ENCODE results near the gene ZNF778. TPM values are rescaled to one million over a fixed set of nuclear protein-coding genes. Genes with fewer than 3 reads are reported as not detected.

The ZNF778 gene
- total RNA-seq, 1 experiment from 2014 or later: 16.4 TPM

DNA sequence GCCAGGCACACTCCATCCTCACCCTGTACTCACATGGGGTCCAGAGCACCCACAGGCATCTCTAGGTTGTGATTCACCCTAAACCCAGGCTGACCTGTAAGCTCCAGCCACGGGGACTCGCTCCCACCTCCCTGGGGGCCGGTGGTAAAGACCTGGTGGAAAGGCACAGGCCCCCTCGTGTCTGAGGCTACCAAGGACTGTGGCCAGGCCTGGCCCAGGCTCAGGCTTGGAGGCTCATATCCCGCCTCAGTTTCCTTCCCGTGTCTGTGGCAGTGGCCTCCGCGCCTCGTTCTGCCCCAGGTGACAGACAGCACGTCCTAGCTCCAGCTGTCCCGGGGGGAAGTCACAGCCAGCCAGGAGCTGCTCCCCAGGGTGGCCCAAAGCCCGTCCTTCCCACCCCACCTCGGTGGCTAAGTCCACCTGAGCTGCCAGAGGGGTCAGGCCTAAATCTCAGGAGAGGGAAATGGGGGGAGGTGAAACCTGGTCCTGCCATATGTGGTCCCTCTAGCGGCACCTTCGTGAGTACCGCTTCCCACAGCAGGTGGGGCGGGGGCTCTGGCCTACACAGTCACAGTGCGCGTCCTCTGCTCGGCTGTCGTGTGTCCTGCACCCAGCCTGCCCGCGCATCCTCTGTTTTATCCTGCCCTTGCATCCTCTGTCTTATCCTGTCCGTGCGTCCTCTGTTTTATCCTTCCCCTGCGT lies 33.4 kb upstream of the ZNF778 start:
- no peak overlapping the region for H4K8ac ChIP-seq (replicated peaks; ENCODE audit: insufficient read length, low read depth, low read length)
- no peak for DNase-seq
- no peak overlapping the region for H4K91ac ChIP-seq (ENCODE audit: insufficient read length, low read depth, low read length)
- H2AFZ ChIP-seq (ENCODE audit: low read length): no peak overlapping the region
- no peak overlapping the region for H3K18ac ChIP-seq (ENCODE audit: insufficient read length, low read depth, low read length)
- H3K4me1 ChIP-seq (ENCODE audit: insufficient read depth, low read length): no peaks in the 10 kb centered on the region
- H3K27ac ChIP-seq (ENCODE audit: insufficient read length, low read depth, low read length): no peak overlapping the region
- no peak overlapping the region for H2BK15ac ChIP-seq (ENCODE audit: low read depth, low read length)
- H2BK12ac ChIP-seq (ENCODE audit: insufficient read length, low read depth, low read length): no peak overlapping the region
- Mint-ChIP-seq H3K4me3 (no peak overlapping the region), H3K27ac (no peak overlapping the region), H3K4me1 (no peaks in the 10 kb centered on the region), H3K36me3 (ENCODE audit: insufficient read depth in 1 of 3, low read depth in 3 of 3) (no peaks in the 10 kb centered on the region), H3K27me3 (ENCODE audit: low read depth) (peaks cover 17% of the 10 kb centered on the region), H3K9me3 (no peaks in the 10 kb centered on the region; a peak in 1 of 5 replicates)
- H3K56ac ChIP-seq (ENCODE audit: insufficient read length, low read depth, low read length): no peak overlapping the region
- H3K79me1 ChIP-seq (ENCODE audit: insufficient read depth, low read depth, low read length, poor library complexity, severe bottlenecking): no peaks in the 10 kb centered on the region
- no peak overlapping the region for H3K23ac ChIP-seq (ENCODE audit: insufficient read length, low read depth, low read length)
- no peaks in the 10 kb centered on the region for H3K9me3 ChIP-seq (ENCODE audit: control insufficient read depth, low read depth, low read length)
- H2BK120ac ChIP-seq (ENCODE audit: low read depth, low read length, poor library complexity, severe bottlenecking): no peak overlapping the region
- H3K14ac ChIP-seq (ENCODE audit: insufficient read depth, low read length): no peak overlapping the region; the same call in 1 of the 2 replicates
- H2BK5ac ChIP-seq (ENCODE audit: insufficient read length, low read length): no peak overlapping the region
- no peak overlapping the region for H2BK20ac ChIP-seq (ENCODE audit: low read depth, low read length, poor library complexity, severe bottlenecking)
- H3K79me2 ChIP-seq (ENCODE audit: insufficient read depth, low read length): no peaks in the 10 kb centered on the region
- no peak for TF ChIP-seq CTCF (conservative IDR thresholded peaks at IDR 0.05)
- no peak overlapping the region for H3K4ac ChIP-seq (ENCODE audit: low read depth, low read length)
- H4K20me1 ChIP-seq (ENCODE audit: control insufficient read depth, insufficient read depth, insufficient read length): no peaks in the 10 kb centered on the region
- no peak overlapping the region for H3K9ac ChIP-seq (ENCODE audit: extremely low read depth, insufficient read length, low read length)
- no peak overlapping the region for H4K5ac ChIP-seq (ENCODE audit: insufficient read length, low read depth, low read length)
- H2AK5ac ChIP-seq (ENCODE audit: insufficient read length, low read length): no peak overlapping the region
- no peak overlapping the region for H3T11ph ChIP-seq (ENCODE audit: low read length)
- WGBS (ENCODE audit: extremely low coverage, insufficient read length, low lambda C conversion rate): no CpG with 5 or more reads among the region's 26 CpGs
- no peaks in the 10 kb centered on the region for H3K27me3 ChIP-seq (ENCODE audit: insufficient read depth, low read length)
- no peaks in the 10 kb centered on the region for H3K23me2 ChIP-seq (ENCODE audit: insufficient read length, low read depth, low read length, poor library complexity, severe bottlenecking)
- no peak overlapping the region for H3K4me2 ChIP-seq (ENCODE audit: insufficient read depth, insufficient read length, low read length)
